ENCODE results near the gene ACE.

ACE gene

GRCh38 chr17:63440127-63440769 lies 36.6 kb upstream of the ACE start:
- H3K4me1 ChIP-seq (ENCODE audit: insufficient read depth, insufficient read length), result peaks cover 21% of the 10 kb centered on the region
- DNase-seq (ENCODE audit: low read depth, low spot score), result no peak
- peaks cover 35% of the 10 kb centered on the region for H3K36me3 ChIP-seq (ENCODE audit: insufficient read depth, insufficient read length, low read length)
- no peak overlapping the region for H3K9ac ChIP-seq (ENCODE audit: insufficient read length, low read depth)
- H3K27me3 ChIP-seq (ENCODE audit: insufficient read depth, insufficient read length), result no peaks in the 10 kb centered on the region
- TF ChIP-seq SUZ12 (IDR thresholded peaks at IDR 0.05; ENCODE audit: extremely low read depth, insufficient read depth, insufficient read length) (no peak), ZNF274 (IDR thresholded peaks at IDR 0.05; ENCODE audit: low read depth, low read length) (no peak), YY1 (IDR thresholded peaks at IDR 0.05; ENCODE audit: insufficient read depth, insufficient read length) (no peak)
- H3K9me3 ChIP-seq (ENCODE audit: insufficient read depth, low read length), result no peaks in the 10 kb centered on the region
- H3K4me3 ChIP-seq (ENCODE audit: insufficient read length, low read depth), result no peak overlapping the region

GRCh38 chr17:63440770-63441335 lies 36.0 kb upstream of the ACE start:
- no peak overlapping the region for H3K9ac ChIP-seq (ENCODE audit: insufficient read length, low read depth)
- H3K9me3 ChIP-seq (ENCODE audit: insufficient read depth, low read length), result no peaks in the 10 kb centered on the region
- no peak for DNase-seq (ENCODE audit: low read depth, low spot score)
- H3K4me1 ChIP-seq (ENCODE audit: insufficient read depth, insufficient read length), result peaks cover 20% of the 10 kb centered on the region
- H3K36me3 ChIP-seq (ENCODE audit: insufficient read depth, insufficient read length, low read length), result peaks cover 29% of the 10 kb centered on the region
- H3K27me3 ChIP-seq (ENCODE audit: insufficient read depth, insufficient read length), result no peaks in the 10 kb centered on the region
- H3K4me3 ChIP-seq (ENCODE audit: insufficient read length, low read depth), result no peak overlapping the region
- TF ChIP-seq SUZ12 (IDR thresholded peaks at IDR 0.05; ENCODE audit: extremely low read depth, insufficient read depth, insufficient read length) (no peak), YY1 (IDR thresholded peaks at IDR 0.05; ENCODE audit: insufficient read depth, insufficient read length) (no peak), ZNF274 (IDR thresholded peaks at IDR 0.05; ENCODE audit: low read depth, low read length) (no peak)

- TF ChIP-seq YY1 (IDR thresholded peaks at IDR 0.05; ENCODE audit: insufficient read depth, insufficient read length) (no peak), SUZ12 (IDR thresholded peaks at IDR 0.05; ENCODE audit: extremely low read depth, insufficient read depth, insufficient read length) (no peak), ZNF274 (IDR thresholded peaks at IDR 0.05; ENCODE audit: low read depth, low read length) (no peak)
- Histone ChIP-seq H3K27me3 (ENCODE audit: insufficient read depth, insufficient read length) (no peaks in the 10 kb centered on the region), H3K4me3 (ENCODE audit: insufficient read length, low read depth) (no peak overlapping the region), H3K9me3 (ENCODE audit: insufficient read depth, low read length) (no peaks in the 10 kb centered on the region), H3K9ac (ENCODE audit: insufficient read length, low read depth) (no peak overlapping the region), H3K36me3 (ENCODE audit: insufficient read depth, insufficient read length, low read length) (peaks cover 21% of the 10 kb centered on the region), H3K4me1 (ENCODE audit: insufficient read depth, insufficient read length) (peaks cover 12% of the 10 kb centered on the region)
- DNase-seq (ENCODE audit: low read depth, low spot score), result no peak
These were observed 35.2 kb upstream of the ACE start for GRCh38 chr17:63441654-63442053.

- peaks cover 17% of the 10 kb centered on the region for H3K36me3 ChIP-seq (ENCODE audit: insufficient read depth, insufficient read length, low read length)
- no peaks in the 10 kb centered on the region for H3K27me3 ChIP-seq (ENCODE audit: insufficient read depth, insufficient read length)
- no peak for TF ChIP-seq SUZ12 (IDR thresholded peaks at IDR 0.05; ENCODE audit: extremely low read depth, insufficient read depth, insufficient read length)
- no peak for TF ChIP-seq ZNF274 (IDR thresholded peaks at IDR 0.05; ENCODE audit: low read depth, low read length)
- TF ChIP-seq YY1 (IDR thresholded peaks at IDR 0.05; ENCODE audit: insufficient read depth, insufficient read length), result no peak
- H3K9me3 ChIP-seq (ENCODE audit: insufficient read depth, low read length), result no peaks in the 10 kb centered on the region
- no peak for DNase-seq (ENCODE audit: low read depth, low spot score)
- H3K4me1 ChIP-seq (ENCODE audit: insufficient read depth, insufficient read length), result peaks cover 12% of the 10 kb centered on the region
- H3K9ac ChIP-seq (ENCODE audit: insufficient read length, low read depth), result no peak overlapping the region
- no peak overlapping the region for H3K4me3 ChIP-seq (ENCODE audit: insufficient read length, low read depth)
These were observed 34.8 kb upstream of the ACE start for GRCh38 chr17:63442074-63442473.

GRCh38 chr17:63442549-63443035 lies 34.3 kb upstream of the ACE start:
- no peak for DNase-seq (ENCODE audit: low read depth, low spot score)
- TF ChIP-seq ZNF274 (IDR thresholded peaks at IDR 0.05; ENCODE audit: low read depth, low read length), result no peak

GRCh38 chr17:63443053-63443452 lies 33.8 kb upstream of the ACE start:
- TF ChIP-seq SUZ12 (IDR thresholded peaks at IDR 0.05; ENCODE audit: extremely low read depth, insufficient read depth, insufficient read length), result no peak
- no peak for TF ChIP-seq ZNF274 (IDR thresholded peaks at IDR 0.05; ENCODE audit: low read depth, low read length)
- TF ChIP-seq YY1 (IDR thresholded peaks at IDR 0.05; ENCODE audit: insufficient read depth, insufficient read length), result no peak
- no peak for DNase-seq (ENCODE audit: low read depth, low spot score)
- Histone ChIP-seq H3K4me3 (ENCODE audit: insufficient read length, low read depth) (no peak overlapping the region), H3K36me3 (ENCODE audit: insufficient read depth, insufficient read length, low read length) (peaks cover 15% of the 10 kb centered on the region), H3K9me3 (ENCODE audit: insufficient read depth, low read length) (no peaks in the 10 kb centered on the region), H3K4me1 (ENCODE audit: insufficient read depth, insufficient read length) (peaks cover 12% of the 10 kb centered on the region), H3K9ac (ENCODE audit: insufficient read length, low read depth) (peak overlapping the region; percentile 38), H3K27me3 (ENCODE audit: insufficient read depth, insufficient read length) (no peaks in the 10 kb centered on the region)

More at GRCh38 chr17:63442549-63443035, 34.3 kb upstream of the ACE start:
- Histone ChIP-seq H3K4me3 (ENCODE audit: insufficient read length, low read depth) (no peak overlapping the region), H3K27me3 (ENCODE audit: insufficient read depth, insufficient read length) (no peaks in the 10 kb centered on the region), H3K4me1 (ENCODE audit: insufficient read depth, insufficient read length) (peaks cover 12% of the 10 kb centered on the region), H3K36me3 (ENCODE audit: insufficient read depth, insufficient read length, low read length) (peaks cover 15% of the 10 kb centered on the region), H3K9me3 (ENCODE audit: insufficient read depth, low read length) (no peaks in the 10 kb centered on the region), H3K9ac (ENCODE audit: insufficient read length, low read depth) (peak overlapping the region; percentile 38)

GRCh38 chr17:63444457-63444856 lies 32.4 kb upstream of the ACE start:
- TF ChIP-seq SUZ12 (IDR thresholded peaks at IDR 0.05; ENCODE audit: extremely low read depth, insufficient read depth, insufficient read length), result no peak
- no peak for TF ChIP-seq YY1 (IDR thresholded peaks at IDR 0.05; ENCODE audit: insufficient read depth, insufficient read length)
- no peak for TF ChIP-seq ZNF274 (IDR thresholded peaks at IDR 0.05; ENCODE audit: low read depth, low read length)
- no peak for DNase-seq (ENCODE audit: low read depth, low spot score)
- Histone ChIP-seq H3K27me3 (ENCODE audit: insufficient read depth, insufficient read length) (no peaks in the 10 kb centered on the region), H3K9ac (ENCODE audit: insufficient read length, low read depth) (no peak overlapping the region), H3K36me3 (ENCODE audit: insufficient read depth, insufficient read length, low read length) (peaks cover 15% of the 10 kb centered on the region), H3K4me3 (ENCODE audit: insufficient read length, low read depth) (no peak overlapping the region), H3K4me1 (ENCODE audit: insufficient read depth, insufficient read length) (peaks cover 14% of the 10 kb centered on the region), H3K9me3 (ENCODE audit: insufficient read depth, low read length) (no peaks in the 10 kb centered on the region)
